GM23338 (cell line): ENCODE data around the gene FEM1B. TPM values are rescaled to one million over a fixed set of nuclear protein-coding genes. Genes with fewer than 3 reads are reported as not detected.

ENCODE experiments used
- ATAC-seq: fragments of 200-7000 bp; cut with Tn5 transposase; 3 replicates; pipeline ENCODE4 v1.9.1; 2020
- DNase-seq: peaks from one replicate; pipeline ENCODE4 v3.0.0-alpha.2; 2015; ENCODE audit warnings: low spot score
- H2AFZ ChIP-seq: fragments of 200-600 bp; sonication (generic); 2 replicates; pipeline ENCODE4 v1.8.0; 2016; ENCODE audit warnings: antibody characterized with exemption, mild to moderate bottlenecking, moderate library complexity
- H3F3A ChIP-seq: fragments of 200-600 bp; sonication (generic); replicated peaks from 2 replicates; pipeline ENCODE4 v1.8.0; 2017; ENCODE audit warnings: antibody characterized with exemption, mixed run types, low read depth
- H3K27ac ChIP-seq: fragments of 200-600 bp; sonication (generic); 2 replicates; pipeline ENCODE4 v1.6.1; 2016; ENCODE audit warnings: low read depth
- H3K27me3 ChIP-seq: fragments of 200-600 bp; sonication (generic); 2 replicates; pipeline ENCODE4 v1.8.0; 2016; ENCODE audit warnings: mild to moderate bottlenecking, mixed run types, moderate library complexity; ENCODE audit not compliant: insufficient read depth
- H3K36me3 ChIP-seq: fragments of 200-600 bp; sonication (generic); 2 replicates; pipeline ENCODE4 v1.8.0; 2016; ENCODE audit warnings: mild to moderate bottlenecking; ENCODE audit not compliant: insufficient read depth
- H3K4me1 ChIP-seq: fragments of 200-600 bp; sonication (generic); 2 replicates; pipeline ENCODE4 v1.8.0; 2016; ENCODE audit warnings: mild to moderate bottlenecking, moderate library complexity; ENCODE audit not compliant: insufficient read depth
- H3K4me2 ChIP-seq: fragments of 200-600 bp; sonication (generic); 2 replicates; pipeline ENCODE4 v1.7.1; 2017; ENCODE audit warnings: mixed run types
- H3K4me3 ChIP-seq: fragments of 200-600 bp; sonication (generic); 2 replicates; pipeline ENCODE4 v1.6.1; 2016; ENCODE audit warnings: mixed run types
- H3K79me2 ChIP-seq: fragments of 200-600 bp; sonication (generic); replicated peaks from 2 replicates; pipeline ENCODE4 v1.8.0; 2017; ENCODE audit warnings: mild to moderate bottlenecking; ENCODE audit not compliant: insufficient read depth
- H3K9me2 ChIP-seq: fragments of 200-600 bp; sonication (generic); 2 replicates; pipeline ENCODE4 v1.8.0; 2017; ENCODE audit not compliant: insufficient read depth
- H4K20me1 ChIP-seq: fragments of 200-600 bp; sonication (generic); replicated peaks from 2 replicates; pipeline ENCODE4 v1.8.0; 2017; ENCODE audit warnings: mild to moderate bottlenecking; ENCODE audit not compliant: insufficient read depth
- H3K27ac Mint-ChIP-seq: 2 replicates; pipeline ENCODE4 v1.8.0; 2020; ENCODE audit warnings: inconsistent platforms, mild to moderate bottlenecking, moderate library complexity, mixed read lengths
- H3K27me3 Mint-ChIP-seq: 3 replicates; pipeline ENCODE4 v1.8.0; 2022; ENCODE audit warnings: low read depth, mild to moderate bottlenecking, moderate library complexity, mixed read lengths, inconsistent platforms; ENCODE audit not compliant: insufficient read depth, poor library complexity
- H3K36me3 Mint-ChIP-seq: 3 replicates; pipeline ENCODE4 v1.8.0; 2021; ENCODE audit warnings: low read depth, mild to moderate bottlenecking, inconsistent platforms, moderate library complexity, mixed read lengths
- H3K4me1 Mint-ChIP-seq: 3 replicates; pipeline ENCODE4 v1.8.0; 2020; ENCODE audit warnings: mild to moderate bottlenecking, inconsistent platforms, mixed read lengths
- H3K4me3 Mint-ChIP-seq: 3 replicates; pipeline ENCODE4 v1.8.0; 2021; ENCODE audit warnings: moderate library complexity, mild to moderate bottlenecking, inconsistent platforms, mixed read lengths
- H3K9me3 Mint-ChIP-seq: 3 replicates; pipeline ENCODE4 v1.8.0; 2020; ENCODE audit warnings: moderate library complexity, mild to moderate bottlenecking, inconsistent platforms, mixed read lengths
- CREB1 ChIP-seq: fragments of 250-450 bp; sonication (Bioruptor Pico); IDR thresholded peaks from 2 replicates; pipeline ENCODE4 v1.5.0; 2020; ENCODE audit warnings: low read depth, mild to moderate bottlenecking, moderate library complexity
- ETS1 ChIP-seq: IDR thresholded peaks from 2 replicates; pipeline ENCODE4 v1.6.1; 2016; ENCODE audit warnings: antibody characterized with exemption
- EZH2 ChIP-seq: fragments of 200-600 bp; sonication (generic); IDR thresholded peaks from one replicate; pipeline ENCODE4 v1.8.0; 2017; ENCODE audit warnings: antibody characterized with exemption, mild to moderate bottlenecking, low read depth; ENCODE audit not compliant: unreplicated experiment
- EZH2phosphoT487 ChIP-seq: fragments of 200-600 bp; sonication (generic); IDR thresholded peaks from one replicate; pipeline ENCODE4 v1.8.1; 2018; ENCODE audit warnings: antibody characterized with exemption; ENCODE audit not compliant: unreplicated experiment
- JUNB ChIP-seq: IDR thresholded peaks from one replicate; pipeline ENCODE4 v1.6.1; 2016; ENCODE audit warnings: antibody characterized with exemption; ENCODE audit not compliant: unreplicated experiment
- NANOG ChIP-seq: IDR thresholded peaks from 2 replicates; pipeline ENCODE4 v1.6.1; 2016; ENCODE audit warnings: antibody characterized with exemption, borderline replicate concordance
- ZNF331 ChIP-seq: fragments of 250-450 bp; sonication (Bioruptor Pico); IDR thresholded peaks from 2 replicates; pipeline ENCODE4 v1.5.0; 2020; ENCODE audit warnings: low read depth, mild to moderate bottlenecking, moderate library complexity
- polyA plus RNA-seq: library from polyadenylated mRNA; unstranded; fragments of >200 nt; fragmentation: Nextera tagmentation; extraction: Ambion mirVana; gene quantifications from 2 replicates; pipeline ENCODE4 v1.2.1, GENCODE V29; 2016
- total RNA-seq: library from RNA; depleted of rRNA; stranded (reverse); fragments of >200 nt; shearing (Covaris generic); gene quantifications from 2 replicates; pipeline ENCODE4 v1.2.3, GENCODE V29; 2014
- TF ChIP-seq, protein P1 (sequence below): IDR thresholded peaks from one replicate; pipeline ENCODE4 v1.6.1; 2018; ENCODE audit warnings: antibody characterized with exemption; ENCODE audit not compliant: unreplicated experiment
- TF ChIP-seq, protein P2 (sequence below), 2 experiments: fragments of 200-600 bp in 1 of 2; sonication (generic) in 1 of 2; conservative IDR thresholded peaks; 2 replicates each; pipeline versions ENCODE4 v1.5.1 to v1.6.1; 2016 to 2017; ENCODE audit warnings: antibody characterized with exemption in 2 of 2, low read depth in 2 of 2, mild to moderate bottlenecking in 2 of 2, moderate library complexity in 1 of 2
- TF ChIP-seq, protein P3 (sequence below): fragments of 250-450 bp; sonication (Bioruptor Pico); IDR thresholded peaks from 2 replicates; pipeline ENCODE4 v1.5.0; 2020; ENCODE audit warnings: mild to moderate bottlenecking, moderate library complexity

Gene FEM1B
- total and polyA plus RNA-seq, 2 experiments from 2014 or later = 13.0 to 82.0 TPM

DNA sequence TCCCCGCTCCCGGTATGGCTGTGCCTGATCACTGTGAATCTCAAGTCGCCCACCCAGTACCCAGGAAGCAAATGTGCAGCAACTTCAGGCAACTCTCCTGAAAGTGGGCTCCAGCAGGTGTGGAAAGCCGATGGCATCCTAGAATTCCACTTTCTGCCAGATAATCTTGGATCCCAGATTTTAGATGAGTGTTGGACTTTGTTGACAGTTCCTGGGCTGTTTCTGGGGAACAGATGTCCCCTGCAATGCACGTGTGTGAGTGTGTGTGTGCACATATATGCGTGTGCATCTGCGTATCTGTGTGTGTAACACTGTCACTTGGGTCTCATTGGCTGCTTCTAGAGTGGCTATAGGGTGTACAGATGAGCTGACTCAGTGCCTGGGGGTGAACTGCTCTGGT lies 59.0 kb downstream of the FEM1B start:
- ATAC-seq (no peak), DNase-seq (no peak)
- no peak overlapping the region for H3K27ac Mint-ChIP-seq
- H3K36me3 Mint-ChIP-seq = no peaks in the 10 kb centered on the region
- H3K27me3 ChIP-seq = no peaks in the 10 kb centered on the region
- no peak overlapping the region for H3K4me3 ChIP-seq
- H3K36me3 ChIP-seq = no peaks in the 10 kb centered on the region
- peaks cover 4% of the 10 kb centered on the region for H3K4me1 Mint-ChIP-seq
- no peaks in the 10 kb centered on the region for H3K9me3 Mint-ChIP-seq
- no peak overlapping the region for H3K4me3 Mint-ChIP-seq
- H3K4me1 ChIP-seq = no peaks in the 10 kb centered on the region
- H2AFZ ChIP-seq = peak overlapping the region; percentile 69
- H3F3A ChIP-seq = no peaks in the 10 kb centered on the region
- no peak overlapping the region for H3K4me2 ChIP-seq
- no peaks in the 10 kb centered on the region for H4K20me1 ChIP-seq
- H3K27me3 Mint-ChIP-seq = peaks cover 6% of the 10 kb centered on the region
- H3K9me2 ChIP-seq = no peaks in the 10 kb centered on the region
- no peaks in the 10 kb centered on the region for H3K79me2 ChIP-seq
- TF ChIP-seq CREB1 (CRISPR knock-in tag) (no peak), EZH2phosphoT487 (no peak)
- H3K27ac ChIP-seq = no peak overlapping the region

- no peaks in the 10 kb centered on the region for H3F3A ChIP-seq
- Mint-ChIP-seq H3K27me3 (peaks cover 6% of the 10 kb centered on the region), H3K9me3 (no peaks in the 10 kb centered on the region), H3K4me1 (peaks cover 3% of the 10 kb centered on the region; the same call in 1 of the 3 replicates), H3K4me3 (no peak overlapping the region), H3K36me3 (no peaks in the 10 kb centered on the region), H3K27ac (no peak overlapping the region)
- DNase-seq = no peak
- H3K4me2 ChIP-seq = no peak overlapping the region
- no peaks in the 10 kb centered on the region for H3K79me2 ChIP-seq
- no peaks in the 10 kb centered on the region for H3K4me1 ChIP-seq
- no peaks in the 10 kb centered on the region for H3K9me2 ChIP-seq
- H4K20me1 ChIP-seq = no peaks in the 10 kb centered on the region
- H3K4me3 ChIP-seq = no peak overlapping the region
- no peak overlapping the region for H3K27ac ChIP-seq
- no peaks in the 10 kb centered on the region for H3K27me3 ChIP-seq
- no peak for ATAC-seq
- no peak overlapping the region for H2AFZ ChIP-seq
- no peaks in the 10 kb centered on the region for H3K36me3 ChIP-seq
- no peak for TF ChIP-seq NANOG
- TF ChIP-seq JUNB = no peak
- TF ChIP-seq, protein P1, sequence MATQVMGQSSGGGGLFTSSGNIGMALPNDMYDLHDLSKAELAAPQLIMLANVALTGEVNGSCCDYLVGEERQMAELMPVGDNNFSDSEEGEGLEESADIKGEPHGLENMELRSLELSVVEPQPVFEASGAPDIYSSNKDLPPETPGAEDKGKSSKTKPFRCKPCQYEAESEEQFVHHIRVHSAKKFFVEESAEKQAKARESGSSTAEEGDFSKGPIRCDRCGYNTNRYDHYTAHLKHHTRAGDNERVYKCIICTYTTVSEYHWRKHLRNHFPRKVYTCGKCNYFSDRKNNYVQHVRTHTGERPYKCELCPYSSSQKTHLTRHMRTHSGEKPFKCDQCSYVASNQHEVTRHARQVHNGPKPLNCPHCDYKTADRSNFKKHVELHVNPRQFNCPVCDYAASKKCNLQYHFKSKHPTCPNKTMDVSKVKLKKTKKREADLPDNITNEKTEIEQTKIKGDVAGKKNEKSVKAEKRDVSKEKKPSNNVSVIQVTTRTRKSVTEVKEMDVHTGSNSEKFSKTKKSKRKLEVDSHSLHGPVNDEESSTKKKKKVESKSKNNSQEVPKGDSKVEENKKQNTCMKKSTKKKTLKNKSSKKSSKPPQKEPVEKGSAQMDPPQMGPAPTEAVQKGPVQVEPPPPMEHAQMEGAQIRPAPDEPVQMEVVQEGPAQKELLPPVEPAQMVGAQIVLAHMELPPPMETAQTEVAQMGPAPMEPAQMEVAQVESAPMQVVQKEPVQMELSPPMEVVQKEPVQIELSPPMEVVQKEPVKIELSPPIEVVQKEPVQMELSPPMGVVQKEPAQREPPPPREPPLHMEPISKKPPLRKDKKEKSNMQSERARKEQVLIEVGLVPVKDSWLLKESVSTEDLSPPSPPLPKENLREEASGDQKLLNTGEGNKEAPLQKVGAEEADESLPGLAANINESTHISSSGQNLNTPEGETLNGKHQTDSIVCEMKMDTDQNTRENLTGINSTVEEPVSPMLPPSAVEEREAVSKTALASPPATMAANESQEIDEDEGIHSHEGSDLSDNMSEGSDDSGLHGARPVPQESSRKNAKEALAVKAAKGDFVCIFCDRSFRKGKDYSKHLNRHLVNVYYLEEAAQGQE = no peak
- no peak for TF ChIP-seq ETS1
- TF ChIP-seq, protein P2, sequence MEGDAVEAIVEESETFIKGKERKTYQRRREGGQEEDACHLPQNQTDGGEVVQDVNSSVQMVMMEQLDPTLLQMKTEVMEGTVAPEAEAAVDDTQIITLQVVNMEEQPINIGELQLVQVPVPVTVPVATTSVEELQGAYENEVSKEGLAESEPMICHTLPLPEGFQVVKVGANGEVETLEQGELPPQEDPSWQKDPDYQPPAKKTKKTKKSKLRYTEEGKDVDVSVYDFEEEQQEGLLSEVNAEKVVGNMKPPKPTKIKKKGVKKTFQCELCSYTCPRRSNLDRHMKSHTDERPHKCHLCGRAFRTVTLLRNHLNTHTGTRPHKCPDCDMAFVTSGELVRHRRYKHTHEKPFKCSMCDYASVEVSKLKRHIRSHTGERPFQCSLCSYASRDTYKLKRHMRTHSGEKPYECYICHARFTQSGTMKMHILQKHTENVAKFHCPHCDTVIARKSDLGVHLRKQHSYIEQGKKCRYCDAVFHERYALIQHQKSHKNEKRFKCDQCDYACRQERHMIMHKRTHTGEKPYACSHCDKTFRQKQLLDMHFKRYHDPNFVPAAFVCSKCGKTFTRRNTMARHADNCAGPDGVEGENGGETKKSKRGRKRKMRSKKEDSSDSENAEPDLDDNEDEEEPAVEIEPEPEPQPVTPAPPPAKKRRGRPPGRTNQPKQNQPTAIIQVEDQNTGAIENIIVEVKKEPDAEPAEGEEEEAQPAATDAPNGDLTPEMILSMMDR (conservative IDR thresholded peaks at IDR 0.05; ENCODE audit: low read depth in 2 of 2) = no peak
- TF ChIP-seq, protein P3, sequence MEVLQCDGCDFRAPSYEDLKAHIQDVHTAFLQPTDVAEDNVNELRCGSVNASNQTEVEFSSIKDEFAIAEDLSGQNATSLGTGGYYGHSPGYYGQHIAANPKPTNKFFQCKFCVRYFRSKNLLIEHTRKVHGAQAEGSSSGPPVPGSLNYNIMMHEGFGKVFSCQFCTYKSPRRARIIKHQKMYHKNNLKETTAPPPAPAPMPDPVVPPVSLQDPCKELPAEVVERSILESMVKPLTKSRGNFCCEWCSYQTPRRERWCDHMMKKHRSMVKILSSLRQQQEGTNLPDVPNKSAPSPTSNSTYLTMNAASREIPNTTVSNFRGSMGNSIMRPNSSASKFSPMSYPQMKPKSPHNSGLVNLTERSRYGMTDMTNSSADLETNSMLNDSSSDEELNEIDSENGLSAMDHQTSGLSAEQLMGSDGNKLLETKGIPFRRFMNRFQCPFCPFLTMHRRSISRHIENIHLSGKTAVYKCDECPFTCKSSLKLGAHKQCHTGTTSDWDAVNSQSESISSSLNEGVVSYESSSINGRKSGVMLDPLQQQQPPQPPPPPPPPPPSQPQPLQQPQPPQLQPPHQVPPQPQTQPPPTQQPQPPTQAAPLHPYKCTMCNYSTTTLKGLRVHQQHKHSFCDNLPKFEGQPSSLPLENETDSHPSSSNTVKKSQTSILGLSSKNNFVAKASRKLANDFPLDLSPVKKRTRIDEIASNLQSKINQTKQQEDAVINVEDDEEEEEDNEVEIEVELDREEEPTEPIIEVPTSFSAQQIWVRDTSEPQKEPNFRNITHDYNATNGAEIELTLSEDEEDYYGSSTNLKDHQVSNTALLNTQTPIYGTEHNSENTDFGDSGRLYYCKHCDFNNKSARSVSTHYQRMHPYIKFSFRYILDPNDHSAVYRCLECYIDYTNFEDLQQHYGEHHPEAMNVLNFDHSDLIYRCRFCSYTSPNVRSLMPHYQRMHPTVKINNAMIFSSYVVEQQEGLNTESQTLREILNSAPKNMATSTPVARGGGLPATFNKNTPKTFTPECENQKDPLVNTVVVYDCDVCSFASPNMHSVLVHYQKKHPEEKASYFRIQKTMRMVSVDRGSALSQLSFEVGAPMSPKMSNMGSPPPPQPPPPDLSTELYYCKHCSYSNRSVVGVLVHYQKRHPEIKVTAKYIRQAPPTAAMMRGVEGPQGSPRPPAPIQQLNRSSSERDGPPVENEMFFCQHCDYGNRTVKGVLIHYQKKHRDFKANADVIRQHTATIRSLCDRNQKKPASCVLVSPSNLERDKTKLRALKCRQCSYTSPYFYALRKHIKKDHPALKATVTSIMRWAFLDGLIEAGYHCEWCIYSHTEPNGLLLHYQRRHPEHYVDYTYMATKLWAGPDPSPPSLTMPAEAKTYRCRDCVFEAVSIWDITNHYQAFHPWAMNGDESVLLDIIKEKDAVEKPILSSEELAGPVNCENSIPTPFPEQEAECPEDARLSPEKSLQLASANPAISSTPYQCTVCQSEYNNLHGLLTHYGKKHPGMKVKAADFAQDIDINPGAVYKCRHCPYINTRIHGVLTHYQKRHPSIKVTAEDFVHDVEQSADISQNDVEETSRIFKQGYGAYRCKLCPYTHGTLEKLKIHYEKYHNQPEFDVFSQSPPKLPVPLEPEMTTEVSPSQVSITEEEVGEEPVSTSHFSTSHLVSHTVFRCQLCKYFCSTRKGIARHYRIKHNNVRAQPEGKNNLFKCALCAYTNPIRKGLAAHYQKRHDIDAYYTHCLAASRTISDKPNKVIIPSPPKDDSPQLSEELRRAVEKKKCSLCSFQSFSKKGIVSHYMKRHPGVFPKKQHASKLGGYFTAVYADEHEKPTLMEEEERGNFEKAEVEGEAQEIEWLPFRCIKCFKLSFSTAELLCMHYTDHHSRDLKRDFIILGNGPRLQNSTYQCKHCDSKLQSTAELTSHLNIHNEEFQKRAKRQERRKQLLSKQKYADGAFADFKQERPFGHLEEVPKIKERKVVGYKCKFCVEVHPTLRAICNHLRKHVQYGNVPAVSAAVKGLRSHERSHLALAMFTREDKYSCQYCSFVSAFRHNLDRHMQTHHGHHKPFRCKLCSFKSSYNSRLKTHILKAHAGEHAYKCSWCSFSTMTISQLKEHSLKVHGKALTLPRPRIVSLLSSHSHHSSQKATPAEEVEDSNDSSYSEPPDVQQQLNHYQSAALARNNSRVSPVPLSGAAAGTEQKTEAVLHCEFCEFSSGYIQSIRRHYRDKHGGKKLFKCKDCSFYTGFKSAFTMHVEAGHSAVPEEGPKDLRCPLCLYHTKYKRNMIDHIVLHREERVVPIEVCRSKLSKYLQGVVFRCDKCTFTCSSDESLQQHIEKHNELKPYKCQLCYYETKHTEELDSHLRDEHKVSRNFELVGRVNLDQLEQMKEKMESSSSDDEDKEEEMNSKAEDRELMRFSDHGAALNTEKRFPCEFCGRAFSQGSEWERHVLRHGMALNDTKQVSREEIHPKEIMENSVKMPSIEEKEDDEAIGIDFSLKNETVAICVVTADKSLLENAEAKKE (CRISPR knock-in tag) = no peak
- TF ChIP-seq EZH2 = no peak
- TF ChIP-seq ZNF331 = no peak
These were observed 60.3 kb downstream of the FEM1B start for GRCh38 chr15:68337826-68338225.
